Activated T-helper 1 cell treated with anti-CD3 and anti-CD28 coated beads, Interleukin-2, amount 50 U/mL, for 16 hours (primary cell): Measurements from ENCODE around the gene PRELP.
"Not testable (repeated sequence)": the region's sequence is repeated elsewhere in the genome, so short reads cannot be mapped to it uniquely, and the experiment has no call there.

Source experiments
- DNase-seq, 2 donors: peaks; one replicate each; pipeline ENCODE4 v3.0.0-alpha.2; 2020; ENCODE audit warnings: low read depth in 1 of 2, low spot score in 1 of 2

The PRELP gene

DNA sequence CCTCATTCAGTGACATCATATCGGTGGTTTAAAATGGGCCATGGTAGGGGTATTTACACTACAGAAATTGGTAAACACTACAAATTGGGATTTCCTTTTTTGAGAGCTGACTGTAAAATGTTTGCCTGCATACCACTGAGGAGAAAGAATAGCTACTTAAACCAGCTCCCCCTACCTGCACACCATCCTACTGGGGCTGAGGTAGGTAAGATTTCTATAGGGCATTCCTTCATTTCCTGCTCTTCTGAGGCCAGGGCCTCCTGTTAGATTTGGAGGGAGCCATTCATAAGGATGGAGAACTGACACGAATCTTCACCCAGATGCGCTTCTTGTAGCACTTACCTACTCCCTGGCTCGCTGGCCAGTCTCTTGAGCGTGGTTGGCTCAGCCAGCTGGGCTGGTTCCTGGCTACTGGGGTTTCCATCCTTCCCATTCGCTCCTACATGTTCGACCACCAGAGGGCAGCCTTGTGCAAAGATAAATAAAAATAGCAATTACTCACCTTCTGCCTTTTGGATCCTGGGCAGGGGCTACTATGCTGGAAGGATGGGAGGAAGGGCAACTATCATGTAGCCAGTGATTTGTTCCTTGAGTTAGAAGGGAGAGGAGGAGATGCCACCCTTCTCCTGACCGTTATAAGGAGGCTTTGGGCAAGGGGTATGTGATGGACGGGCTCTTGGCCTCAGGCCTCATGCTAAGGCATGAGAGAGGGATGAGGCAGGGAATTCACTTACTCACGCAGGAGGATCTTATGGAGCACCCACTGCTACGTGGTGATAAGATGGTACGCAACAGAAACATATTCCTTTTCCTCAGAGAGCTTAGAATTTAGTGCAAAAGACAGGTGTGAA, 29.0 kb downstream of the PRELP start:
- peak; percentile 52 to 56 for DNase-seq

DNA sequence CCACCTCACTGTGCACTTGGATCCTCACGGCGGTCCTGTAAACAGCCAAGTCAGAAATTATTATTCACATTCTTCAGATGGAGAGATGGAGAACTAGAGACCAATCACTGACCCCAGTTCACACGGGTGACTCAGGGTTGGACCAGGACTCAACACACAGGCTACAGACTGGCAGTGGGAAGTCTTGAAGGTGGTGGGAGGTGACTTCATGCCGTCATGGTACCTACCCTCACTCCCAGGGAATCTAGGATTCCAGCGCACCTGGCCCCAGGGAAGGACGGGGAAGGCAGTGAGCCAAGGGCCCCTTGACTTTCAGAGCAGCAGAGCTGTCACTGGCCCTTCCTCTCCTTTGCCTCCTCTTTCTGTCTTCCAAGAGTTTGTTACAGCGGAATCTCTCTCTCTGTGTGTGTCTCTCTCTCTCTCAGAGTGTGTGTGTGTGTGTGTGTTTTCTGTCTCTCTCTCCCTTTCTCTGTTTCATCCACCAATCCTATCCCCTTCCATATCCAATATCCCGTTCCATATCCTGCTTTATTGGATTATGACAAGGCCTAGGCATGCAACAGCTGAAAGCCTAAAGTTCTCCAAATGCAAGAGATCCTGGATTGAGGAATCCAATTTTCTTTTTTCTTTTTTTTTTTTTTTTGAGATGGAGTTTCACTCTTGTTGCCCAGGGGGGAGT, 30.1 kb downstream of the PRELP start:
- DNase-seq: no peak

DNA sequence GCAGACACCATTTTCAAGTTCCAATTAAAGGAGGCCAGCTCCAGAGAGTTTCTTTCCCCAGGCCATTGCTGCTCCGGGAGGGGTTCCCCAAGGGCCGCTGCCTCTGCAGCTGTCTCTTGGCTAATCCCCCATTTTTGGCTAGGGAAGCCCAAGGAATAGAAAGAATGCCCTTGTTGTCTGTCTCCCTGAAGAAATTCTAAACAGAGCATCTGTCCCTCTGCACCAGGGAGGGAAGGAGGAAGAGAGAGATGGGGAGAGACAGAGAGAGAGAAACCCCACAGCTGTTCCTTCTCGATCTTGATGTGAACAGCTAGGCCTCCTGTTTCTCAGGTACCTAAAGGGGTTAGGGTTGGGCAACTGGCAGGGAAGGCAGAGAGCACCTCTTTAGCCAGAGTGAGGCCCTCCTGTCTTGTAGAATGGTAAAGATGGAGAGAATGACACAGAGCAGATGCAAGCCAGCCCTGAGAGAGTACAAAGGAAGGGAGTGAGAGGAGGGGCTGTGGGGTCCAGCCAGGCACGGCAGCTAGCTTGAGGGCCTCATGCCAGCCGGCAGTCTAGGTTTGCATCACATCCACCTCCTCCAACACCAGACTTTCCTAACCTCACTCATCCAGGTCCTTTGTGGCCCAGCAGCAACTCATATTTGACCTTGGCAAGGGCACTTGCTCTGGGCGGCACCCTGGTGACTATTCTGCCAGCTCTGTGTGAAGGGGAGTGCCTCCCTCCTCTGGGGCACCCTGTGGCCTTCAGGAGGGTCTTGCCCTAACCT, 31.4 kb downstream of the PRELP start:
- no peak for DNase-seq

DNA sequence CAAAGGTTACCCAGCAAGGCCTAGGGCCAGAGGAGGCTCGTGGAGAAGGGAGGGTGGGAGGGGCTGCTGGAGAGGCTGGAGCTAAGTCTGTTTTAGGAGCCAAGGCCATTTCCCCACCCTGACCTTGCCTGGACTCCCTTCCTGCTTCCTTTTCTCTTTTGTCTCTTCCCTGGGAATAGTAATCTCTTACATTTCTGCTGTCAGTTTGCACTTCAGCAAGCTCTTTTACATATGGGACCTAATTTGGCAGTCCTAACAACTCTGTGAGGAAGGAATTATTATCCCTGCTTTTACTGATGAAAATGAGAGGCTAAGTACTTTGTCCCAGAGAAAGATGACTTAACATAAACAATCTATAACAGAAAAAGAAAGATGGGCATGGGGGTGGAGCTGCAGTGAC, 32.2 kb downstream of the PRELP start:
- no peak for DNase-seq

DNA sequence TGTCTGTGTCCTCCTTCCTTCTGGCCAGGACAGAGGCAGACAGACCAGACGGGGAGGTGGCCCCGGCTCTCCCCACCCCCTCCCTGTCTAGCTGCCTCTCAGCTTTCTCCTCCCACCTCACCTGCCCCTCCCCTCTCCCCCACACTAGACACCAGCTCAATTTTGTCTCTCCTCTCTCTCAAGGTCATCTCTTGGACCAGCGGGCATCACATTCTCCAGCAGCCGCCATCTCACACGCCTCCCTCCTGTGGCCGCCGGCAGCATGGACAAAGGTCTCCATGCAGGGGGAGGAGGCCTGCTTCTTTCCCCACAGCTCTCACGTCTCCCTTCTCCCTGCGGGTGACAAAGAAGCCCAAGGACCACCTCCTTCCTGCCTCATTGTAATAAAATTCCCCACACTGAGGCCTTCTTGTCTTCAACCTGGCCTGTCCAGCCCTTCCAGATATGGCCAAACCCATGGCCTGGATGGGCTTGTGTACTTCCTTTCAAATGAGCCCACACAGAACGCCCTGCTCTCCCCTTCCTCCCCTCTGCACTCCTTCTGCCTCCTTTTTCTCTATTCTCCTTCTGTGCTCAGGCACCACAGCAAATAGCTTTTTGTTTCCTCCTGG, 33.0 kb downstream of the PRELP start:
- no peak for DNase-seq

DNA sequence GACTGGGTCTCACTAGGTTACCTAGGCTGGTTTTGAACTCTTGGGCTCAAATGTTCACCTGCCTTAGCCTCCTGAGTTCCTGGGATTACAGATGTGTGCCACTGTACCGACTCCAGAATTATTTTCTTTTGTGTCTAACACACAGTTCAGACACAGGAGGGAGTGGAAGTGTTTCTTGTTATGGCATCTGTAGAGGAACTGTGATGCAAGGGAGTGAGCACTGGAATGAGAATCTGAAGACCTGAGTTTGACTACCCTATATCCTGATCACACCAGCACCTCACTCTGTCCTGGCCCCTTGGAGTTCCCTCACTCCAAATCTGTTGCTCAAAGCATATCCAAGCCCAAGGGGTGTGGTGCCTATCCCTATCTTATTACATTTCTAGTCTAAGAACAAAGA, 33.5 kb downstream of the PRELP start:
- no peak for DNase-seq

DNA sequence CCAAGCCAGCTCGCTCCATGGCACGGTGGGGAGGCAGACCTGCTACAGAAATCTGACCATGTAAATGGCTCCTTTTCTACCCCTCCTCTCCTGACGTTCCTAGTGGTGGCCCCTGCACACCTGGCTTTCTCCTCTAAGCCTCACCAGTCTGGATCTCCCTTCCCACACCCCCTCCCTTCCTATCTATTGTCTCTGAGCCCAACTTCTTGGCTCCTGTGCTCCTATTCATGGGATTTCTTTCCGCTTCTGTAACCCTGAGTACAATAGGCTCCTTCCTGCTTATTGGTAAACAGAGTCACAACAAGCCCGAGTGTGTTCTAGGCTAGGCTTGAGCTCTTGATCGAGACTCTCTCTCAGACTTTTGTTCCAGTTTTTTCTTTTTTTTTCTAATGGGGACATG, 35.9 kb downstream of the PRELP start:
- no peak for DNase-seq

DNA sequence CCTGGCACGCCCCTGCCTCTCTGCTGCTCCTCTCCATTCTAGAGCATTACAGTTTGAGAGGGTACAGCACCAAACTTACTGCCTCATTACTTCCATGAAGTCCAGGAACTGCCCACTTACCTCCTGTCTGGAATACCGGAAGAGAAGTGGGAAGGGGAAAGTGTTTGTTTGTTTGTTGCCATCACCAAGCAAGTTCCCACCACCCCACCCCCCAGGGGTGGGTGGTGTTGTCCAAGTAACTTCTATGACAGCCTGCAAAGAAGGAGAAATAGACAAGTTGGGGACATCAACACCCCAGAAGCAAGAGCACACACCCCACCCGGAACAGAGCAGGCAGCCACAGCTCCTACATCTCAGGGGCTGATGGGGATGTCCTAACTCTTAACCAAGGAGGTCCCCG, 36.3 kb downstream of the PRELP start:
- no peak for DNase-seq

DNA sequence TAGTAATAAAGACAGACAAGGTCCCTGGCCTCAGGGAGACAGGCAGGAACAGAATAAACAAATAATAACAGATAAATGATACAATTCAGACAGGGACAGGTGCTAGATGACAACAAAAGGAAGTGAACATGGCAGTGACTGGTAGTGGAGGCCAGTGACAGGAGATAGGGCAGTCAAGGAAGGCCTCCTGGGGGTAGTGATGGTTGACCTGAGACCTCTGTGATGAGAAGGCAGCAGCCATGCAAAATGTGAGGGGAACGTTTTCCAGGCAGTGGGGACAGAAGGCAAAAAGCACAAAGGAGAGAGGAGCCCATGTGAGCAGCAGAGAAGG, 36.9 kb downstream of the PRELP start:
- DNase-seq: no peak

DNA sequence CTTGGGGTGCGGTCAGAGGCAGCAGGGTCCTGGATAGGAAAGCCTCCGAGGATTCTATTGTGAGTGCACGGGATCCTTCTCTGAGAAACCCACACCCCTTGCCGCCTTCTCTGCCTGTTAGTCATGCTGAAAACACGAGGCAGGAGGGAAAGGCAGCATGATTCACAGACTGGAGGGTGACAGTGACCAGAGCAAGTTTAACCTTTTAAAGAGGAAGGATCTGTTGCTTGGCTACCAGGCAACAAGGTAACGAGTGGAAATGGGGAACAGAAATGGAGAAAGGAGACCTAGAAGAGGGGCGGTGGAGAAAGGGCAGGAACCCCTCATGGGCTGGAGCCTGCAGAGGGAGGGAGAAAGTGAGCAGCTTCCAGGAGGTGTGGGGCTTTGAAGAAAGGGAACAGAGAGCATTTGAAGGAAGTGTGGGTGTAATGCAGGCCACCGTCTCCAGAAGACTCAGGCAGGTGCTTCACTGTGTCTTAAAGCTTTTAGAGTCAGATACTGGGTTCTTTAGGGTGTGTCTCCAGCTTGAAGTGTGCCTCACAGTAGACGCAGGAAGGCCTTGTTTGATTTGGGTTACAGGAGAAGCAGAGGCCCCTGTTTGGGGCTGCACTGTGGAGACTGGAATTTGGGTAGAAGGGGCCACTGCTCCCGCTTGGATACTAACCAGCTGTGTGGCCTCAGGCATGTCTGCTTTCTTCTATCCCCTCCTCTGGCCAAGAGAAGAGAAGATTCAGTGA, 37.4 kb downstream of the PRELP start:
- DNase-seq: no peak

DNA sequence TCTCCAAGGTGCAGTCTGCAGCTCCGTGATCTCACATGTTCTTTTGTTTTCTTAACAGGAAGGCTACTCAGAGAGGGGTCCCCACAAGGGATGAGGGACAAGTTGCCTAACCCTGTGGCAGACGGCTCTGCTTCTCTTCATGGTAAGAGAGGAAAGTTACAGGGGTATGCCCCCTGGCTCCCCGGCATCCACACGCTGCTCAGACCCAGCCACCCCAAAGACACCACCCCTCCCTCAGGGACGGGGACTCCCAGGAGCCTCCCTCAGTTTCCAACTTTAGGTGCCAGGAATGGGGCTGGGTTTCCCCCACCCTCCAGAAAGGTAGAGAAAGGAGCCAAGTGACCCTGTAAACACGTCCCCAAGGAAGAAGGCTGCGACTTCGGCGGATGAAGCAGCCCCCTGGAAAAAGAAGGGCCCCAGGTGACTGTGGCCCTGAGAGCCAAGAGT, 38.0 kb downstream of the PRELP start:
- DNase-seq: no peak

DNA sequence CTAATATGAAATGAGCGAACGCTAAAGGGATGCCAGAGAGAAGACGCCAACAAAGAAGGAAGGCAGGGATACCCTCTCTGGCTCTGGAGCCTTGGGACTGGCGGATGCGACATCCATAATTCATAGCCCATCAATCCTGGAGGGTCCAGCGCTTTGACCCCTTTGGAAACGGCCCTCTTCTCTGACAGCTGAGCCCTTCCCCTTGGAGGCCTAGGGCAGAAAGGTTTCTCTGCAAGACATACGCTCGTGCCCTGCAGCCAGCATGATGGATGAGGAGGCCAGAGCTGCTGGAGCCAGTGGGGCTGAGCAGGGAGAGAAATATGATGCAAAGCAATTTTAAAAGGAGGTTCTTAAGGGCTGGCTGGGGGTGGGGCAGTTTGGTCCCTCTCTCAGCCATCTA, 40.6 kb downstream of the PRELP start:
- no peak for DNase-seq

DNA sequence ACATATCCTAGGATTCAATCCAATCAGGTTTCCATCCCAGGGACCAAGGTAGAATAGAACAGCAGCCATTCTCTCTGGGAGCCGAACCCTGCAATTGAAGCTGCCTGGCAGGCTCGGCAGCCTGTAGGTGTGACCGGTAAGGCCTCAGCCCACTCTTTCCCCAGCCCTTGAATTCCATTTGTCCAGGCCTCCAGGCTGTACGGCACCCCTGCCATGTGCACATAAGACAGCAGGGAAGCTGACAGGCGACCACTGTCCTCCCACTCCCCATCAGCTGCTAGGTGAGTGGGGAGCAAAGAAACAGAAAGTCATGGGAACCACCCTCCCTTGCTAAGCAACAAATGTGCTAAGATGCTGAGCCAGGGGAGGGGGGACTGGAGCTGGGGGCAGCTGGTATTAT, 41.3 kb downstream of the PRELP start:
- DNase-seq: no peak

DNA sequence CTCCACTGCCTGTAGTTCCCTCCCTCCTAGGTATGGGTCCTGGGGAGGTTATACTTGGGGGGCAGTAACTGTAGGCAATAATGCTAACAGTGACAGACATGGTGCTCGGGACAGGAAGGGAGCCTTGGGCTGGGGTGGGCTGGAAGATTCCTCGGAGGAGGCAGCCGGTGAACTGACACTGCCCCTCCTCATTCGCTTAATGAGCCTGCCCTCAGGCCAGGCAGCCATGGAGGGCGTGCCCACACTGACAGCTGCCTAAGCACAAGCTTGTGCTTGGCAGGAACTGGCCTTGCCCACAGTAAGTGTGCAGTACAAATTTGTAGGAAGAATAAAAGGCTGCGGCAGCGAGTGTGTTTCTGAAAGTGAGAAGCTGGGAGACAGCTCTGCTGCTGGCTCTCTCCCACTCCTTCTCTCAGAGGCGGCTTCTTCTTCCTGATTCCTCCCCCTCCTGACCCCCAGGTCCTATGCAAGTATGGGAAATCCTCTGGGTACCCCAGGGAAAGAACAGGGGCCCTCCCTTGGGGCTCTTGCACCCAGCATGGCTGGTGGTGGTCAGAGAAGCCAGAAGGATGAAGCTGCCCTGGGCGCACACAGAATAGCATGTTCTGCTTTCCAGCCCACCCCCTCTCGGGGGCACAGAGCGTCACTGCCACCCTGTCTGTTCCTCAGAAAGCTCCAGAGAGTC, 42.0 kb downstream of the PRELP start:
- DNase-seq: no peak

DNA sequence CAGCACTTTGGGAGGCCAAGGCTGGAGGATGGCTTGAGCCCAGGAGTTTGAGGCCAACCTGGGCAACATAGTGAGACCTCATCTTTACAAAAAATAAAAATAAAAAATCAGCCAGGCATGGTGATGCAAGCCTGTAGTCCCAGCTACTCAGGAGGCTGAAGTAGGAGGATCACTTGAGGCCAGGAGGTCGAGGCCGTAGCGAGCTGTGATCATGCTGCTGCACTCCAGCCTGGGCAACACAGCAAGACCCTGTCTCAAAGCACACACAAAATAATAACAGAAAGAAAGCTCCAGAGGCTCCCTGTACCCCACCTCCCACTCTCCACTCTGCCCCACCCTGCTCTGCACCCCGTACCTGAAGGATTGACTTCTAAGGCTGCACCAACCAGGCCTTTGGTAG, 42.5 kb downstream of the PRELP start:
- DNase-seq: not testable (repeated sequence)

DNA sequence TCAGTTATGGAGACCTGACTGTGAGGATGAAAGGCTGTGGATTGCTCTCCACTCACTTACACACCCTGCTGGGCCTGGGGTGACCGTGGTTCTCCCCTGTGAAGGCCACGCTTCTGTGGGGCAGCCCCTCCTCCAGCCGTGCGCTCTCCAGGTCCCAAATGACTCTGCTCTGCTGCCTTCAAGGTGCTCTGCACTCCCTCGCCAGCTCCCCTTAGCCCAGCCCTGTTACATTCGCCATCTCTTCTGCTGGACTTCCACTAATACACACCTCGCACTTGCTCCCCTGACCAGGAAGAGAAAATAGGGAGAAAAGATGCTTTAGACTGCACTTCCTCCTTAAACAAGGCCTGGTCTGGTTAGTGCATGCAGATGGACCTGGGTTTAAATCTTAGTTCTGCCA, 42.9 kb downstream of the PRELP start:
- no peak for DNase-seq

DNA sequence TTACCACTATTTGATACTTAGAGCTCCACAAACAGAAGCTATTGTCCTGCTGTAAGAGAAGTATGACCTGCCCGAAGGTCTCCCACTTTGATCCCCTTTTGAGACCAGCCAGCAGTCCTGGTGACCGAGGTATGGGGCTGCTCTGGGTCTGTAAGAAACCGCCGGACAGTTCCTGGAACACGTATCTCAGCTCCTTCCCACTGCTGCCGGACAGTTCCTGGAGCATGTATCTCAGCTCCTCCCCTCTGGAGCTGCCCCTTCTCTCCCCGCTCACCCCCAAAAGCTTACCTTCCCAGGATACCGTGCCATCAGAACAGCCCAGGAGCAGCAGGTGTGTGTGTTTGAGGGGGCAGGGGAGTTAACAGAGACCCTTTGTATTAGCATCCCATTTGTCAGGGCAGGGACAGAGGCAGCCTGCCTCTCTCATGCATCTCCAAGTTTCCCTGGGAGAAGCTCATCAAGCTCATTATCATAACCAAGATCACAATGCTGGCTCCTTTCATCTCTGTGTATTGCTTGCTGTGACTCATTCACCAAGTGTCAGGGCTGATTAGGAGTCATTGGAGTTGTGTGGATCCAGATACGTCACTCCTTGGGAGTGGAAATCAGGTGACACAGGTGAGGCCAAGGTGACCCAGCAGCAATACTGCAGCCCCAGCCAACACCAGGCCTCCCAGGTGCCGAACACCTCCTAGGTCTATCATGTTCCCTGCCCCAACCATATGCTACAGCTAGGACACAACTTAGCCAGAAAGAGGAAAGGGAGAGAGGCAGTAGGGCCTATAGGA, 43.6 kb downstream of the PRELP start:
- no peak for DNase-seq

DNA sequence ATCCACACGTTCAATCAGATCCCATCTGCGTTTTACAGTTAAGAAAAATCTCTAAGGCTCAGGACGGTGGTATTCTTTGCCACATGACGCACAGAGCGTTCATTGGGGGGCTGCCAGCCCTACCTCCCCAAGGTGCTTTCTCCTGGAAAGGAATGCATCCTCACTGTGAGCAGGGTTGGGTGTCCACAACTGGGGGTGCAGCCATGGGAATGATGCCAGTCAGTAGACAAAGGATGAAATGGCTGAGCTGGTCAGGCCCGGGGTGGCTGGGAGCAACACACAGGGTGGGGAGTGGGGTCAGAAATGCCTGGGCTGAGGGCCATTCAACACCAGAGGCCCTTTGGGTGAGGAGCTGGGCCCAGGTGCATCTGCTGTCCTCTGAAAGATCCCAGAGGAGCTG, 44.3 kb downstream of the PRELP start:
- no peak for DNase-seq

DNA sequence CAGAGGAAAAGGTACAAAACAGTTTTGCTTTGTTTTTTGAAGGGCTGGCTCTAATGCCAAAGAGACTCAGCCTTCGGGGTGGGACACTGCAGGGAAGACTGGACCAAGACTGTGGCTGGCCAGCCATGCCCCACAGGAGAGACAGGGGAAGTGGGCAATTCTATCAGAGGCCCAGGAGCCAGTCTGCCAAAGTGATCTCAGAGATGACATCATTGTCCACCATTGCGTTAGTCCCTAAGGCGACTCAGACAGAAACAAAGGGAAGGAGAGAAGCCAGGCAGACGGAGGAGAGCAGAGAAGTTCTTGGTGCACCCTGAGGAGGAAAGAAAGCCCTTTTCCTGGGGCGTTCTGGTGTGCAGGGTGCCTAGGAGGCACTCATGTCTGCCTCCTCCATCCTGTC, 44.7 kb downstream of the PRELP start:
- no peak for DNase-seq
